ENCODE data around the gene KCNMA1.

Gene KCNMA1

DNA sequence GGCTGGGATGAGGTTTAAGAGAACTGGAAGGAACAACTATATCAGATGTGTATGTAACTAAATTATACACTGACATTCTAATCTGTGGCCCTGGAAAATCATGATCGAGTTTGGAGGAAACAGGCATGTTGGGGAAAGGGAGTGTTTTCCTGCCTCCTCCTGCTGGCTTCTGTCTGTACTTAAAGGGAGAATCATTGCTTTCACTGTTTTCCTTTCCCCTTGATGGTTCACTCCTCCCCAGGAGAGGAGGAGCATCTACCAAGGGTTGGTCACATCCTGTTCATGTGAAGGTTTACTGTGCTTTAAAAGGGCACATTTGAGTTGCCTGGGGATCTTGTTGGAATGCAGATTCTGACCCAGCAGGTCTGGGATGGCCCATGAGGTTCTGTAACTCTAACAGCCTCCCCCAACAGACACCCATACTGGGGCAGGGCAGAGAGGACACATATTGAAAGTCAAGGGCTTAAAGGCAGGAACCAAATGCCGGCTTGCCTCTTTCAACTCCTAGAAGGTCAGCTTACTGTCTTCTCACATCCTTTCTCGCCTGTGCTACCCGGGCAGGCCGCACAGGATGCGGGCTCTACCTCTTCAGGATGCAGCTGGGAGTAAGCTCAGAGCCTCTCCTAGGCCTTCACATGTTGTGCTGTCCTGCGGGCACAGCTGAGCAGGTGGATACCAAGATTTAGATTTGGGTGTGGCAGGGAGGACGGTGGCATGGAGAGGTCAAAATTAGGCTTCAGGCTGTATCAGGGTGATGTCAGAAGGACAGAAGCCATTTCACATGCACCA, 694.8 kb downstream of the KCNMA1 start:
- H3K27me3 ChIP-seq = peaks cover 18% of the 10 kb centered on the region
- no peak overlapping the region for H3K4me3 ChIP-seq (ENCODE audit: low read depth in 1 of 2, low read length in 1 of 2)
- H3K36me3 ChIP-seq = no peaks in the 10 kb centered on the region
- no peaks in the 10 kb centered on the region for H3K4me1 ChIP-seq (ENCODE audit: control insufficient read depth in 1 of 2, insufficient read depth in 1 of 2, low read depth in 1 of 2, low read length in 1 of 2)
- TF ChIP-seq, protein P1, sequence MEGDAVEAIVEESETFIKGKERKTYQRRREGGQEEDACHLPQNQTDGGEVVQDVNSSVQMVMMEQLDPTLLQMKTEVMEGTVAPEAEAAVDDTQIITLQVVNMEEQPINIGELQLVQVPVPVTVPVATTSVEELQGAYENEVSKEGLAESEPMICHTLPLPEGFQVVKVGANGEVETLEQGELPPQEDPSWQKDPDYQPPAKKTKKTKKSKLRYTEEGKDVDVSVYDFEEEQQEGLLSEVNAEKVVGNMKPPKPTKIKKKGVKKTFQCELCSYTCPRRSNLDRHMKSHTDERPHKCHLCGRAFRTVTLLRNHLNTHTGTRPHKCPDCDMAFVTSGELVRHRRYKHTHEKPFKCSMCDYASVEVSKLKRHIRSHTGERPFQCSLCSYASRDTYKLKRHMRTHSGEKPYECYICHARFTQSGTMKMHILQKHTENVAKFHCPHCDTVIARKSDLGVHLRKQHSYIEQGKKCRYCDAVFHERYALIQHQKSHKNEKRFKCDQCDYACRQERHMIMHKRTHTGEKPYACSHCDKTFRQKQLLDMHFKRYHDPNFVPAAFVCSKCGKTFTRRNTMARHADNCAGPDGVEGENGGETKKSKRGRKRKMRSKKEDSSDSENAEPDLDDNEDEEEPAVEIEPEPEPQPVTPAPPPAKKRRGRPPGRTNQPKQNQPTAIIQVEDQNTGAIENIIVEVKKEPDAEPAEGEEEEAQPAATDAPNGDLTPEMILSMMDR (IDR thresholded peaks at IDR 0.05) = no peak
- H3K27ac ChIP-seq = no peak overlapping the region
- no peaks in the 10 kb centered on the region for H3K9me3 ChIP-seq

- Histone ChIP-seq H3K27ac (no peak overlapping the region), H3K27me3 (peaks cover 40% of the 10 kb centered on the region), H3K4me1 (ENCODE audit: control insufficient read depth in 1 of 2, insufficient read depth in 1 of 2, low read depth in 1 of 2, low read length in 1 of 2) (no peaks in the 10 kb centered on the region), H3K9me3 (no peaks in the 10 kb centered on the region), H3K36me3 (no peaks in the 10 kb centered on the region), H3K4me3 (ENCODE audit: low read depth in 1 of 2, low read length in 1 of 2) (no peak overlapping the region)
- TF ChIP-seq, protein P1 (IDR thresholded peaks at IDR 0.05) = no peak
Observed at GRCh38 chr10:76939933-76940468, 697.6 kb downstream of the KCNMA1 start.

DNA sequence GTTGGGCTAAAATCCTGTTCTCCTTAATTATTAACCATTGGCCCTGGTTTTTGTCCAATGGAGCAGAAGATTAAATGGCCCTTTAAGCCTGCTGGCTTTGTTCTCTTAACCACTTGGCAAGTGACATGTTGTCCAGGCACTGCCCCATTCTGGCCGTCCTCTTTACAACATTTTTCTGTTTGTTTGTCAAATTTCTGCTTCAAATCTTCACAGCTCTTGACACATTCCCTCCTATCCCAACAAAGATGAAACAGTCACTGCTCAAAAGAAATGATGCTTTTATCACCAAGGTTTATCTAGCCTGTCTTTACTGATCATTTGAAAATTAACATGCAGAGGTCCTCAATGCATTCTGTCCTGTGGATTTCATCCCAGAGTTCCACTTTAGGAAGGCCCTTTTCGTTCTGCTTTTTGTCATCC, 700.4 kb downstream of the KCNMA1 start:
- TF ChIP-seq, protein P1 (IDR thresholded peaks at IDR 0.05) = no peak
- no peaks in the 10 kb centered on the region for H3K4me1 ChIP-seq (ENCODE audit: control insufficient read depth in 1 of 2, insufficient read depth in 1 of 2, low read depth in 1 of 2, low read length in 1 of 2)
- H3K4me3 ChIP-seq (ENCODE audit: low read depth in 1 of 2, low read length in 1 of 2) = no peak overlapping the region
- H3K27me3 ChIP-seq = peaks cover 26% of the 10 kb centered on the region
- no peak overlapping the region for H3K27ac ChIP-seq
- no peaks in the 10 kb centered on the region for H3K36me3 ChIP-seq
- no peaks in the 10 kb centered on the region for H3K9me3 ChIP-seq

DNA sequence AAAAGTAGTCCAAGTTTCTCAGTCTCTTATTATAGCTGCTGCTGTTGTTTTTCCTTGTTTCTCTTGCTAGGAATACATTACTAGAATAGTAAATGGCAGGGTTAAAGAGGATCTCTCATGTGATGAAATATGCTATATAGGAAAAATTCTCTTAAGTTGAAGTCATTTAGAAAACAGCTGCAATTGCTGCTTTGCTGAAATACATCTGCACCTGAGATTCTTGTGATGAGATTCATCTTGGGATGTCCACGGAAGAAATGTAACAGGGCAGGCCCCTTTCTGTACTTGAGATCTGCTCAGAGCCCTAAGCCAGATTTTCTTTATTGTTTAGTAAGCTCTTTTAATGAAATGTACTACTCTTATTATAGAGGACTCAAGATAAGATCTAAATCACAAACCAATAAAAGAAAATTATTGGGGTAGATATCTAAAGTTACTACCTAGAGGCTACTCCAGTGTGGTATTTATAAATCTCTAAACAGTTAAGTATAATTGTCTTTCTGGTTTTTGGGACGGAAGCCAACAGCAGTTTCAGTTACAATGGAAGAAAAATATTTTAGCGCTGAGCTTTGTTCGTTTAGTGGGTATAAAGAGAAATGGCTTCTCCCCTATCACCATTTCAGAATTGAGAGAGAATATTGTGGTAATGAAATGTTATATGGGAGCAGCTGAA, 701.5 kb downstream of the KCNMA1 start:
- Histone ChIP-seq H3K4me1 (ENCODE audit: control insufficient read depth in 1 of 2, insufficient read depth in 1 of 2, low read depth in 1 of 2, low read length in 1 of 2) (no peaks in the 10 kb centered on the region), H3K9me3 (no peaks in the 10 kb centered on the region), H3K27me3 (peaks cover 26% of the 10 kb centered on the region), H3K27ac (no peak overlapping the region), H3K36me3 (no peaks in the 10 kb centered on the region), H3K4me3 (ENCODE audit: low read depth in 1 of 2, low read length in 1 of 2) (no peak overlapping the region)
- TF ChIP-seq, protein P1 (IDR thresholded peaks at IDR 0.05) = no peak

- H3K36me3 ChIP-seq = no peaks in the 10 kb centered on the region
- H3K4me3 ChIP-seq (ENCODE audit: low read depth in 1 of 2, low read length in 1 of 2) = no peak overlapping the region
- H3K4me1 ChIP-seq (ENCODE audit: control insufficient read depth in 1 of 2, insufficient read depth in 1 of 2, low read depth in 1 of 2, low read length in 1 of 2) = no peaks in the 10 kb centered on the region
- H3K9me3 ChIP-seq = no peaks in the 10 kb centered on the region
- H3K27me3 ChIP-seq = no peaks in the 10 kb centered on the region
- TF ChIP-seq, protein P1 (IDR thresholded peaks at IDR 0.05) = no peak
- no peak overlapping the region for H3K27ac ChIP-seq
Observed at GRCh38 chr10:76928565-76928964, 709.0 kb downstream of the KCNMA1 start.
